Smooth muscle cell of the umbilical artery (primary cell): Measurements from ENCODE around the gene HSD11B2. TPM values are rescaled to one million over a fixed set of nuclear protein-coding genes. Genes with fewer than 3 reads are reported as not detected.

Experiments
- total RNA-seq: library from RNA; depleted of rRNA; stranded (reverse); fragments of >200 nt; gene quantifications from 2 replicates; pipeline ENCODE4 v1.2.3, GENCODE V29; 2014

Gene HSD11B2
- 0.59 TPM in 1 of 2 replicates, not detected in the other for total RNA-seq

GRCh38 chr16:67430977-67431774, at the start of gene HSD11B2:
TSS of gene HSD11B2 (plus strand) at chr16:67431121. CDS start at chr16:67431249, 128 bp downstream.

GRCh38 chr16:67393111-67393787, 37.7 kb upstream of the HSD11B2 start, which contains the start of gene TPPP3:
TSS of gene TPPP3 (minus strand) at chr16:67393498. CDS start at chr16:67391111, 2,387 bp downstream.

GRCh38 chr16:67415872-67416793, 14.8 kb upstream of the HSD11B2 start, which contains the start of gene ZDHHC1:
TSS of gene ZDHHC1 (minus strand) at chr16:67416477. CDS start at chr16:67407775, 8,702 bp downstream.

GRCh38 chr16:67480833-67481560, 50.1 kb downstream of the HSD11B2 start, which contains the start of gene ATP6V0D1:
TSS of gene ATP6V0D1 (minus strand) at chr16:67481157. CDS start at chr16:67481086, 71 bp downstream.

GRCh38 chr16:67483150-67483549, 52.2 kb downstream of the HSD11B2 start, which contains the start of gene AGRP:
TSS of gene AGRP (minus strand) at chr16:67483547. CDS start at chr16:67483398, 149 bp downstream.

Other genes starting within 250 kb of the HSD11B2 start
- gene MATCAP1, start 247.2 kb upstream of the HSD11B2 start, total RNA-seq = 9.8 and 12.4 TPM in 2 replicates
- gene EXOC3L1, start 241.0 kb upstream of the HSD11B2 start, total RNA-seq = not detected in 2 replicates
- 68.0 and 85.7 TPM in 2 replicates for gene E2F4, start 239.0 kb upstream of the HSD11B2 start, total RNA-seq
- 0.30 and 0.42 TPM in 2 replicates for gene ELMO3, start 232.0 kb upstream of the HSD11B2 start, total RNA-seq
- 26.4 and 61.5 TPM in 2 replicates for gene TMEM208, start 204.0 kb upstream of the HSD11B2 start, total RNA-seq
- gene FHOD1, start 183.6 kb upstream of the HSD11B2 start, total RNA-seq = 8.0 and 25.0 TPM in 2 replicates
- 1.5 and 2.4 TPM in 2 replicates for gene SLC9A5, start 182.1 kb upstream of the HSD11B2 start, total RNA-seq
- 13.1 and 28.2 TPM in 2 replicates for gene PLEKHG4, start 151.6 kb upstream of the HSD11B2 start, total RNA-seq
- not detected in 2 replicates for gene KCTD19, start 104.4 kb upstream of the HSD11B2 start, total RNA-seq
- gene LRRC36, start 104.3 kb upstream of the HSD11B2 start, total RNA-seq = not detected in 2 replicates
- gene TPPP3, start 37.6 kb upstream of the HSD11B2 start, total RNA-seq = 0.46 and 0.59 TPM in 2 replicates
- 5.6 and 6.4 TPM in 2 replicates for gene ZDHHC1, start 14.6 kb upstream of the HSD11B2 start, total RNA-seq
- 104 and 140 TPM in 2 replicates for gene ATP6V0D1, start 50.0 kb downstream of the HSD11B2 start, total RNA-seq
- gene AGRP, start 52.4 kb downstream of the HSD11B2 start, total RNA-seq = not detected in 2 replicates
- 32.1 and 83.6 TPM in 2 replicates for gene RIPOR1, start 97.7 kb downstream of the HSD11B2 start, total RNA-seq
- gene CTCF, start 131.4 kb downstream of the HSD11B2 start, total RNA-seq = 13.4 and 16.6 TPM in 2 replicates
- gene CARMIL2, start 214.0 kb downstream of the HSD11B2 start, total RNA-seq = under 0.01 and 0.37 TPM in 2 replicates
- gene ACD, start 229.1 kb downstream of the HSD11B2 start, total RNA-seq = 11.3 and 15.8 TPM in 2 replicates
- gene PARD6A, start 229.8 kb downstream of the HSD11B2 start, total RNA-seq = 0.59 and 1.2 TPM in 2 replicates
- 12.4 and 14.0 TPM in 2 replicates for gene ENKD1, start 235.6 kb downstream of the HSD11B2 start, total RNA-seq
- gene C16orf86, start 235.7 kb downstream of the HSD11B2 start, total RNA-seq = 2.2 and 5.6 TPM in 2 replicates